NCI-H2196 treated with DMSO at 0.1 percent for 48 hours (cell line): ENCODE data around the gene TBRG1.

Experiments
- DNase-seq: peaks from one replicate; lab custom pipeline; 2025; ENCODE audit not compliant: unreplicated experiment; lab: John Stamatoyannopoulos, UW

The TBRG1 gene

GRCh38 chr11:124612567-124613246, 10.0 kb upstream of the TBRG1 start:
- no peak for DNase-seq

GRCh38 chr11:124618863-124619262, 3.8 kb upstream of the TBRG1 start:
- no peak for DNase-seq

GRCh38 chr11:124623861-124624525, 1.3 kb downstream of the TBRG1 start:
- no peak for DNase-seq

GRCh38 chr11:124625504-124626168, 3.0 kb downstream of the TBRG1 start:
- no peak for DNase-seq

GRCh38 chr11:124627546-124627945, 4.9 kb downstream of the TBRG1 start:
- no peak for DNase-seq

DNA sequence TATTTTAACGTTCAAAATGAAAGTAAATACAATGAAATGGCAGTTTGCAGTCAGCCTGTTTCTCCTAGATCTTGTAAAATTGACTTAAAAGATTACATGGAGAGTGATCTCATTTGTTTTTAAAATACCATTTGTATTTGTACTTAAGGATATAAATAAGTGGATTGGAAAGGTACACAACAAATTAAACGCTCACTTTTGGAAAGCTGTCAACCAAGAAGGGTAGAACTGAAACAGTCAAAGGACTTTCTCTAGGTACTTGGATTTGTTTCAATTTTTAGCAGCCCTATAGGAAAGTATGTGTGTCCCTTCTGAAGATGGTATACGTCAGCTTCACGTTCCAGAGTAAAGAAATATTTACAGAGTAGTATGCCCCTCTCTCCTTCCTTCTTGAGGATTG, 7.3 kb downstream of the TBRG1 start:
- DNase-seq = no peak

DNA sequence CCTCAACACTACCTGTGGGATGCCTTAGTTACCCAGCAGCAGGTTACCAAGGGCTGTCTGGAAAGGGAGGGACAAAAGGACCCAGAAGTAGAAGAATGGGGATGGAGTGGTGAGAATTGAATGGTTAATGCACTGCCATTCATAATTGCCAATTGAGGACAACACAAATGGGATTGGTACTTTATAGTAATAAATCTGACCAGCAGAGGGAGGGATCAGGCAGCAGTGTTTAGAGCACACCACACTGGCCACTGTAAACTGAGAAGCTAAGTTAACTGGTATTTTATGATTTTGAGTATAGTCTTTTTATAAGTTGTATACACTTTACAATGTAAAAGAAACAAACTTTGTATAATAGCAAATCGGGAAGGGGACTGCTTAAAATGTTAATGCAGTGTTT, 10.7 kb downstream of the TBRG1 start:
- DNase-seq = no peak

- no peak for DNase-seq
Observed at GRCh38 chr11:124635932-124636331, 13.3 kb downstream of the TBRG1 start.

DNA sequence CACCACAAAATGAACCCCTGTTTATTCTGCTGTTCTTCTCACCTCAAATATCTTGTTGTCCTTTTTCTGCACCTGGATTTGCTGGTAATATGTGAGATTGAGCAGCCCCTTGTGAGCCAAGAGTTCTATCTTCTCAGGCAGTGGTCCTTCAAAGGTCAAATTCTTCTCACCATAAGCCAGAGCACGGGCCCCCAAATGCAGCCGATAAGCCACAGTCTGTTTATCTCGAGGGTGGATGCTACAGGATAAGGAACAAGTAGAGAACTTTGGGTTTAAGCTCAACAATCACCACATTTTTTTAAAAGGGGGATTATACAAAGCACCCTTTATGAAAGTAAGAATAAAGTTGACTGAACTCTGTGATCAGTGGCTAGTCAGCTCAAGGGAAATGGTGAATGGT, 15.8 kb downstream of the TBRG1 start:
- DNase-seq = no peak

DNA sequence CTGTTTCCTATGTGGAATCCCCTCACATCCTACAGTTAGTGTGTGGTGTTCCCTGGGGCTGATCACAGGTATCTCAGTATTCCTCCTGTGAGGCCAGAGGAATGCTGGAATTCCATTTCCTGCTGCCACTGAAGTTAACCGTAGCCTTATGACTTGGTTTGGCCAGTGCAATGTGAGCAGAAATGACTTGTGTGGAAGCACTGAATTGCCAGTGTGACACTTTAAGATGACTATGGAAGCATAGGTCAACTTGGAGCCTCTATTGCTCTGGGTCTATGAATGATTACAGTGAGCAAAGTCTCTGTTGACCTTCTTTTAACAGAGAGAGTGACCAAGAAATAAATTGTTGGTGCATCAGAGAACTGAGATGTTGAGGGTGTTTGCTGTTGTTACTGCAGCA, 16.5 kb downstream of the TBRG1 start:
- no peak for DNase-seq

- no peak for DNase-seq
Observed at GRCh38 chr11:124640666-124641065, 18.0 kb downstream of the TBRG1 start.

DNA sequence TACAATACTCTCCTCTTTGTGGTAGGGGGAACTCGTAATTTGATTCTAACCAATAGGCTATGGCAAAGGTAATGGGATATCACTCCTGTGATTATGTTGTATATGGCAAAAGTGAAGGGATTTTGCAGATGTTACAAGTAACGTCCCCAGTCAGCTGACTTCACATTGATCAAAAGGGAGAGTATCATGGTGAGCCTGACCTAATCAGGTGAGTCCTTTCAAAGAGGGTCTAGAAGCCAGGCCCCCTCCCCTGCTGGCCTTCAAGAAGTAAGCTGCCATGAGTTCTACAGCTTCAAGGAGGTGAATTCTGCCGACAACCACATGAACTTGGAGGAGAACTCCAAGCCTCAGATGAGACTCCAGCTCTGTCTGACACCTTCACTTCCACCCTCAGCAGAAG, 20.0 kb downstream of the TBRG1 start:
- DNase-seq = no peak

DNA sequence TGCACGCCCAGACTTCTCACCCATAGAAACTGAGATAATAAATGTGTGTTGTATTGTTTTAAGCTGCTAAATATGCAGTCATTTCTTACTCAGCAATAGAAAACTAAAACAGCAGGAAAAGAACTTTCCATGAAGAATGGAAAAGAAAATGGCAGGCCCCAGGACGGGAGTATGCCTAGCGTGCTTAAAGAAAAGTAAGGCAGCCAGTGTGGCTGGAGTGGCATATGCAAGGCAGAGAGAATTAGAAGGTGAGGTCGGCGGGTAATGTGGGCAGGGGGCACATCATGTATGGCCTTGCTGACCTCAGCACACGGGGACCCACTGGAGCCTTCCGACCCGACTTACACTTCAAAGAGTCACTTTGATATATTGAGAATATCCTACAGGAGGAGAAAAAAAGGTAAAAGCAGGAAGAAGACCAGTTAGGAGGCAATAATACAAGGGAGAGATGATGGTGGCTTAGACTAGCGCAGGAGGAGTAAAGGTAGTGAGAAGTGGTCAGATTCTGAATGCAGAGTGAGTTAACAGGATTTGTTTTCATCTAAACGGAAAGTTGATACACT, 20.5 kb downstream of the TBRG1 start:
- no peak for DNase-seq

DNA sequence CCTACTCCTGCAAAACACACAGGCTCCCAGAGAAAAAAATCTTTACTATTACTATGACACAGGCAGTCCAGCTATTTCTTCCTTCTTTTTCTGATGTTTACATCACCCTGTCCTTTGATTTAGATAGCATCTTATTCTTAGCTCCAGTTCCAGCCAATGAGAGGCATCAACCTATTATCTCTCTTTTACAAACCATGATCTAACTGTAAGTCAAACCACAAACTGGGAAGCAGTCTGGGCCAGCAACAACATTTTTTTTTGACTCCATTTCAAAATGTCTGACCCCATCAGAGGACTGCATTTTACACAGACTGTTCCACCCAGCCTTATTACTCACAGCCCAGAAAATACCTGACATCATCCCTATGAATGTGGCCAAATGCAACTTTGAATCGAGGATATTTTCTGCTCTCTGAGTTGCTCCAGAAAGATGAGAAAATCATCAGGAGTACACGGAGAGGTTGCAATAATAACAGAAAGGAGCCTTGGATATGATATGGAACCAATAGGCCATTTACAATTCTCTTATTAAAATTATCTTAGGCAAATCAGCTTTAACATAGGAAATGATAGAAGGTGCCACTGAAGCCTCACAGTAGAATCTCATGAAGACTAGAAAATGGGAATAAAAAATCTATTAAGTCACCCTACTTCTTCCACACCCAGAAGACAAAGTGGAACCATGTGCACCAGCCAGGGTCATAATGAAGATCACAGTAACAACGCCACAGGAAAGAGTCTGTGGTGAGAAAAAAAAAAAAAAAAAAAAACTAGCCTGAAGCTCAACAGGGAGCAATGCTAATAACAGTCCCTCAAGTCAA, 21.2 kb downstream of the TBRG1 start:
- DNase-seq = no peak

DNA sequence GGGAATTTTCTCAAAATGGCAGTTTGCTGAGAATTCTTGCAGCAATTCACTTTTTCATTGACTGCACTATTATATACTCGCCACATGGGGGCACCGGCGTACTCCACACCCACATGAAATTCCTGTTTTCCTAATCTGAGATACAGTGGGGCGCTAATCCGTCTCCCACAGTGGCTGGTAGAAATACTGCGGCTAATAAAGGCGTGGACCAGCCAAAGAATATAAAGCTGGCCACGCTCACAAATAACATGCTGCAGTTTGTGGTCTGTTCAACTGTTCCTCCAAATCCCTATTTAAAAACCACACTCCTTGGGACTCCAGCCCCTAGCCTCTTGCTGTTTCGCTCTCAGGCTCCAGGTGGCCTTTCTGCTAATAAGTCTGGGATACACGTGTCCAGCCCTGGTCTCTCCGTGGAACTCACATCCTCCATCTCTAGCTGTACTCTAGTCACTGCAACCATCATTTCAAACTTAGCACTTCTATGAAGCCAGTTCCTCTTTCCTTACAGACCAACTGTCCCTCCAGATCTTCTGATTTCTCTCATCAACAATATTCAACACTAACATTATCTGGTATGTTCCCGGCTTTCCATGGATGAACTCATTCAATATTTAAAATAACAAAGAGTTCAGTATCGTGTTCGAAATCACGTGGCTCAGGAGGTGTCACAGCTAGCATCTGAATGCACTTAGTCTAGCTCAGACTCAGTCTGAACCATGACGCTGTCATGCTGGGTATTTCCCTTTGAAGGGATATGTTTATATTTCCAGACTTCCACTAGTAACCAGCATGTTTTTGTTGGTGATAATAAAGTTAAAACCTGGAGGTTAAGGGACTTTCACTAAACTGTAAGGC, 22.0 kb downstream of the TBRG1 start:
- peak; percentile 80 for DNase-seq

DNA sequence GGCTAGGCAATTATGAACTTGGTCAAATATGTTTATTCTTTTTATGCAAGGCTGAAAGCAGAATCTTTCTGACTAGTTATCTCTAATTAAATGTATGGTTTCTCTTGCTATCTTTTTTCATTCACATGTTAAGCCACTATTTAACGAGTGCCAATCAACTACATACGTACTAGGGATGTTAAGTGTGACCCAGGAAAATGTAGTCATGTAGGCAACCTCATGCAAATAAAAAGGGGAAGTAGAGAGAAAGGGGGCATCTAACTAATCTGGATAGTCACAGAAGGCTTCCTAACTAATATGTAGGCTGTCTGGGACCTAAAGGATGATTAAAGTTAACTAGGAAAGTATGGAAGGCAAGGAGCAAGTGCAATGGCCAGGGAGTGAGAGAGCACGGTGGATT, 23.5 kb downstream of the TBRG1 start:
- no peak for DNase-seq

GRCh38 chr11:124648610-124649009, 25.9 kb downstream of the TBRG1 start:
- no peak for DNase-seq

GRCh38 chr11:124656774-124657630, 34.3 kb downstream of the TBRG1 start:
- no peak for DNase-seq

DNA sequence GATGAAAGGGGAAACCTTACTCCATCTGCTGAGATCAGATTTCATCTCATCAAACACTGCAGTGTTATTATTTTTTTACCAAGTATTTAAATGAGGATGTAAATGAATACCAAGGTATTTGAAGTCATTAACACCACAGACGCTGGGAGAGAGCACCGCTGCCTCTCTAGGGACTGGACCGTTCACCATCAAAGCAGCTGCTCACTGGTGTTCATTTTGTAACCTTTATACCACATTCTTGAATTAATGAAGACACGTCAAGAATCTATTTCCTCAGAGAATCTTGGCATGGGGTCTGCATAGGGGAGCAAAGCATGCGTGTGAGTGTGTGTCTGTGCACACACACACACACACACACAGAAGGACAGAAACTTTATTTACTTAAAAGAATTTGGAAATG, 35.2 kb downstream of the TBRG1 start:
- DNase-seq = no peak
